Hematopoietic multipotent progenitor cell treated with erythropoietin and hydrocortisone succinate and interleukin-3 and kit ligand, for 6 days (in vitro differentiated cells): ENCODE data around the gene EPHB2.
"Not testable (repeated sequence)": the region's sequence is repeated elsewhere in the genome, so short reads cannot be mapped to it uniquely, and the experiment has no call there.

ENCODE experiments used
- DNase-seq: peaks from one replicate; pipeline ENCODE4 v3.0.0-alpha.2; 2015

Gene EPHB2

GRCh38 chr1:22710701-22711049 lies at the start of gene EPHB2:
TSS of gene EPHB2 (plus strand) at chr1:22710839. CDS start at chr1:22710983, 144 bp downstream.
- DNase-seq = peak; percentile 63

- DNase-seq = no peak
These were observed 48.8 kb upstream of the EPHB2 start for GRCh38 chr1:22661880-22662279.

GRCh38 chr1:22662318-22662717 lies 48.3 kb upstream of the EPHB2 start:
- peak; percentile 46 for DNase-seq

GRCh38 chr1:22662986-22663408 lies 47.6 kb upstream of the EPHB2 start:
- no peak for DNase-seq

GRCh38 chr1:22665752-22666151 lies 44.9 kb upstream of the EPHB2 start:
- DNase-seq = peak; percentile 16

- DNase-seq = no peak
These were observed 44.2 kb upstream of the EPHB2 start for GRCh38 chr1:22666412-22666811.

- DNase-seq = not testable (repeated sequence)
These were observed 41.8 kb upstream of the EPHB2 start for GRCh38 chr1:22668840-22669239.

- no peak for DNase-seq
These were observed 40.2 kb upstream of the EPHB2 start for GRCh38 chr1:22670352-22670975.

GRCh38 chr1:22671999-22672398 lies 38.6 kb upstream of the EPHB2 start:
- no peak for DNase-seq

- DNase-seq = peak; percentile 66
These were observed 36.9 kb upstream of the EPHB2 start for GRCh38 chr1:22673486-22674409.

GRCh38 chr1:22674410-22674749 lies 36.3 kb upstream of the EPHB2 start:
- DNase-seq = no peak

GRCh38 chr1:22676151-22676550 lies 34.5 kb upstream of the EPHB2 start:
- not testable (repeated sequence) for DNase-seq

- DNase-seq = no peak
These were observed 33.6 kb upstream of the EPHB2 start for GRCh38 chr1:22676916-22677583.

GRCh38 chr1:22677931-22678896 lies 32.4 kb upstream of the EPHB2 start:
- no peak for DNase-seq

GRCh38 chr1:22680726-22681125 lies 29.9 kb upstream of the EPHB2 start:
- DNase-seq = no peak

GRCh38 chr1:22681556-22682276 lies 28.9 kb upstream of the EPHB2 start:
- no peak for DNase-seq

GRCh38 chr1:22683547-22683946 lies 27.1 kb upstream of the EPHB2 start:
- DNase-seq = no peak

GRCh38 chr1:22685591-22686059 lies 25.0 kb upstream of the EPHB2 start:
- DNase-seq = no peak

GRCh38 chr1:22687191-22687590 lies 23.4 kb upstream of the EPHB2 start:
- no peak for DNase-seq

- no peak for DNase-seq
These were observed 22.2 kb upstream of the EPHB2 start for GRCh38 chr1:22688466-22688865.

- DNase-seq = no peak
These were observed 21.1 kb upstream of the EPHB2 start for GRCh38 chr1:22689505-22689904.
